ENCODE results near the gene KDM2A.
"Not testable (repeated sequence)": the region's sequence is repeated elsewhere in the genome, so short reads cannot be mapped to it uniquely, and the experiment has no call there.

Gene KDM2A

DNA sequence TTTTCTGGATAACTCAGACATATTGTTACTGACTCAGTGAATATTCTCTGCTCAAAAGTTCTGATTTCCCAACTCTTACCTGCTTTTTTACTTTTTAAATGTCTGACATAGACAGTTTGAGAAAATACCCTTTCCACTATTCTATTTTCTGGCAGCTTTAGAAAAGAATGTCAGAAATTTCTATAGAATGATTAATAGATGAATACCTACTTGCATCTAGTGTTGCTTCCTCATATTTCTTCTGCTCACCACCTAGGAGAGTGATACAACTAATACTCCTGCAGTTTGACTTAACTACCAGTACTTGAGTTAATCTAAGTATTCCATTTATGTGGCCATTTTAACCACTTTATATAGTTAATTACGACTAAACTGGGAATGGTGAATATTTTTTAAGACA lies 55.2 kb downstream of the KDM2A start:
- DNase-seq: no peak

DNA sequence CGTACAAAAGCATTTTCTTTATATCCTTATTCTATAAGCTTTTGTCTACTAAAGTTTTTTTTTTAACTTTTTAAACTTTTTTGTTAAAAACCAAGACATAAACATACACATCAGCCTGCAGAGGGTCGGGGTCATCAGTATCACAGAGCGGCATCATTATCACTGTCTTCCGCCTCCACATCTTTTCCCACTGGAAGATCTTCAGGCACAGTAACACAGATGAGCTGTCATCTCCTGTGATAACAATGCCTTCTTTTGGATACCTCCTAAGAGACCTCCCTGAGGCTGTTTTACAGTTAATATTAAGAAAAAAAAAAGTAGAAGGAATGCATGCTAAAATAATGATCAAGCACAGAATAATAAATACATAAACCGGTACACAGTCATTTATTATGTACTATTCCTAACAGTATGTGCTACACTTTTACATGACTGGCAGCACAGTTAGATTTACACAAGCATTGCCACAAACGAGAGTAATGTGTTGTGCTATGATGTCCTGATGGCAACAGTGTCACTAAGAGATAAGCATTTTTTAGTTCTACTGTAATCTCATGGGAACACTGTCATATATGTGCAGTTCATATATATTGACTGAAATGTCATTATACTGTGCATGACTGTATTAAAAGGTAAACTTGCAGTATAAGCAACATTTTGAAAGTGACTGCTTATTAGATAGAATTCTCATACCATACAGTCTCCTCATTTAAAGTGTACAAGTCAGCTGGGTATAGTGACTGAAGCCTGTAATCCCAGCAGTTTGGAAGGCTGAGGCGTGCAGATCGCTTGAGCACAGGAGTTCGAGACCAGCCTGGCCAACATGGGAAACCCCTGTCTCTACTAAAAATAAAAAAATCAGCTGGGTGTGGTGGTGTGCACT lies 58.6 kb downstream of the KDM2A start:
- no peak for DNase-seq

DNA sequence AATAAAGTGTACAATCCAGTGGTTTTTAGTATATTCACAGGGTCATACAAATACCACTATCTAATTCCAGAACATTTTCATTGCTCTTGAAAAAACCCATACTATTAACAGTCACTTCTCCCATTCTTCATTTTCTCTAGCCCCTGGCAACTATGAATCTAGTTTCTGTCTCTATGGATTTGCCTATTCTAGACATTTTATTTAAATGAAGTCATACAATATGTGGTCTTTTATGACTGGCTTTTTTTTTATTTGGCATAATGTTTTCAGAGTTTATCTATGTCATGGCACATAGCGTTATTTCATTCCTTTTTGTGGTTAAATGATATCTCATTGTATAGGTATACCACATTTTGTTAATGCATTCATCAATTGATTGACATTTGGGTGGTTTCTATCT lies 59.4 kb downstream of the KDM2A start:
- DNase-seq: no peak

DNA sequence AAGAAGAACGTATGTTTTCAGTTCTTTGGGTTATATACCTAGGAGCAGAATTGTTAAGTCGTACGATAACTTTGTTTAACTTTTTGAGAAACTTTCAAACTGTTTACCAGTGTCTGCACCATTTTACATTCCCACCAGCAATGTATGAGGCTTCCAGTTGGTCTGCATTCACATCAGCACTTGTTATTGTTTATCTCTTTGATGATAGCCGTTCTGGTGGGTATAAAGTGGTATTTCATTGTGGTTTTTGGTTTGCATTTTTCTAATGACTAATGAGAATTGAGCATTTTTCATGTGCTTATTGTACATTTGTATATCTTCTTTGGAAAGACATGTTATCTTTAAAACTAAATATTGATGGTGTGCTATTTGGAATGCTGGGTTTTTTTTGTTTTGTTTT lies 59.8 kb downstream of the KDM2A start:
- DNase-seq: no peak

DNA sequence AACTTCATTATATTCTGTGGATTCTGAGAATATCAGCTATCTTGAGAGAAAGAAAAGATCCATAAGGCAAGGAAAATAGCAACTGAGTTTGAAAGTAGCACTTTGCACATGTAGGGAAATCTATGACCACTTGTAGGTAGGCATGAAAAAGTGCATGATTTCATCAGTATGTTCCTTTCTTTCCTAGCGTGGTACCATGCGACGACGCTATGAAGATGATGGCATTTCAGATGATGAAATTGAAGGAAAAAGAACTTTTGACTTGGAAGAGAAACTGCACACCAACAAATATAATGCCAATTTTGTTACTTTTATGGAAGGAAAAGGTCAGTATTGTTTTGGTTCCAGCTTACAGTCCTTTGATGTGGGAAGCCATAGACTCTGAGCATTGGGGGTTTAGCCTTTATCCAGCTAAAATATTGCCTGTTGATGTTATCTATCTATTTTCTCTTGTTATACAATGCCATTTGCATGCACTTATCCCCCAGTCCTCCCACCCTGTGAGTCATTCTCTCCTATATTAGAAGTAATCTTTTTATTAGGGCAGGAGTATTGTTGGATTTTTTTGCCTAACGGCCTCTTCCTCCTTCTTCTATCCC lies 60.9 kb downstream of the KDM2A start:
- DNase-seq: no peak

DNA sequence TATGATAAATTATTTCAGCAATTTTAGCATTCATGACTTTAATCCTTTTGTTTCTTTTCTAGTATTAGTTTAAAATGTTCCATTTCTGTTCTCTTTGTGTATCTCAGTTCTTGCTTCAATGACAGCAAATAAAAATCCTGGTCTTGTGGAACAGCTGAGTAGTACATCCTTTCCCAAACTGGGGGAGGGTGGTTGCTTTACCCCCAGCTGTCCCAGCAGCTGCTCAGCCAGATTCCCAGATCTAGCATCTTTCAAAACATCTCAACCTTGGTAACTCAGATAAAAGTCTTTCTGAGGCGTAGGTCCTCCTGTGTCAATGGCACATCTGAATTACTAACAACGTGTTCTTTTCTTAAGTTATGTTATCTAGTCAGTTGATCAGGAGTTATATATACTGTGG lies 75.0 kb downstream of the KDM2A start:
- DNase-seq: peak in 1 of 2 experiments; percentile 2

DNA sequence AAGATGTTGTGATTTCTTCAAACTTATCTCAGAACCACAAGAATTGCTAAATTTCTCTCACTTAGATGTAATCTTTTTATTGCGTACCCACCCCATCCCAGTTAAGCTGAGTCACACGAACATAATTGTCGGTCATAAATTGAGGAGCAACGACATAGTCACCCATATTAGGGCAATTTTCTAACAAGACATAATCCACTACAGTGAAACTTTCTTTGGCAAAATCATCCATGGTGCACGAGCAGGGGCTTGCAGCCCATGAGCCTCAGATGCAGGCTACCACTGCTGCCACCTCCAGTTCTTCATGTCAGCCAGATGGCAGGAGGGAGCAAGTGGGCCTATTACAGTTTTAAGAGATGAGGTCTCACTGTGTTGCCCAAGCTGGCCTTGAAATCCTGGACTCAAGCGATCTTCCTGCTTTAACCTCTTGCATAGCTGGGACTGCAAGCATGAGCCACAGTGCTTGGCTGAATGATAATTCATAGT lies 77.0 kb downstream of the KDM2A start:
- DNase-seq: peak; percentile 9 to 30

DNA sequence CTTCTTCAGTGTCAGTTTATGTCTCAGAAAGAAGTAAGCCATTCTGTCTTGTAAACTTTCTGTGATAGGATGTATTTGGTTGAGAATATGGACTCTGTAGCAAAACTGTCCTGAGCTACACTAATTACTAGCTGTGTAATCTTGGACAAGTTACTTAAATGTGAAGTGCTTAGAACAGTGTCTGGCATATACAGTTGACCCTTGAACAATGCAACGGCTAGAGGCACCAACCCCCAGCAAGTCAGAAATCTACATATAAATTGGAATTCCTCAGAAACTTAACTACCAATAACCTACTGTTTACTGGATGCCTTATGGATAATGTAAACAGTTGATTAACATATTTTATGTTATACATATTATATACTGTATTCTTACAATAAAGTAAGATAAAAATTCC lies 78.5 kb downstream of the KDM2A start:
- DNase-seq: no peak

DNA sequence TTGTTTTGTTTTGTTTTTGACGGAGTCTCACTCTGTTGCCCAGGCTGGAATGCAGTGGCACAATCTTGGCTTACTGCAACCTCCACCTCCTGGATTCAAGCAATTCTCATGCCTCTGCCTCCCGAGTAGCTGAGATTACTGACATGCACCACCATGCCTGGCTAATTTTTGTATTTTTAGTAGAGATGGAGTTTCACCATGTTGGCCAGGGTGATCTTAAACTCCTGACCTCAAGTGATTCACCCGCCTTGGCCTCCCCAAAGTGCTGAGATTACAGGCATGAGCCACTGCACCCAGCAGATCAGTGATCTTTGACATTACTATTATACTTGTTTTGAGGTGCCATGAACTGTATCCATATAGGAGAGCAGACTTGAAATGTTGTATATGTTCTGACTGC lies 79.7 kb downstream of the KDM2A start:
- not testable (repeated sequence) for DNase-seq

DNA sequence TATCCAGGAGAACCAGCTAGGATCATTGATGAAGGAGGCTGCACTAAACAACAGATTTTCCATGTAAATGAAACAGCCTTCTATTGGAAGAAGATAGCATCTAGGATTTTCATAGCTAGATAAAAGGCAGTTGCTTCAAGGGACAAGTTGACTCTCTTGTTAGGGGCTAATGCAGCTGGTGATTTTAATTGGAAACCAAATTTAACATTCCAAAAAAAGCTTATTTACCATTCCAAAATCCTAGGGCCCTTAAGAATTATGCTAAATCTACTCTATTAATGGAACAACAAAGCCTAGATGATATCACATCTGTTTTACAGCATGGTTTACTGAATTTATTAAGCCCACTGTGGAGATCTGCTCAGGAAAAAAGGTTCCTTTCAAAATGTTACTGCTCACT lies 80.7 kb downstream of the KDM2A start:
- DNase-seq: no peak

DNA sequence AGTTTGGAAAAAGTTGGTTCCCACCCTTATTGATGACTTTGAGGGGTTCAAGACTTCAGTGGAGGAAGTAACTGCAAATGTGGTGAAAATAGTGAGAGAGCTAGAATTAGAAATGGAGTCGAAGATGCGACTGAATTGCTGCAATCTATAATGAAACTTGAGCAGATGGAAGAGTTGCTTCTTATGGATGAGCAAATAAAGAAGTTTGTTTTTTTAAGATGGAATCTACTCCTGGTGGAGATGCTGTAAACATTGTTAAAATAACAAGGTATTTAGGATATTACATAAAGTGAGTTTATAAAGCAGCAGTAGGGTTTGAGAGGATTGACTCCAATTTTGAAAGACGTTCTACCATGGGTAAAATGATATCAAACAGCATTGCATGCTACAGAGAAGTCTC lies 83.0 kb downstream of the KDM2A start:
- no peak for DNase-seq

DNA sequence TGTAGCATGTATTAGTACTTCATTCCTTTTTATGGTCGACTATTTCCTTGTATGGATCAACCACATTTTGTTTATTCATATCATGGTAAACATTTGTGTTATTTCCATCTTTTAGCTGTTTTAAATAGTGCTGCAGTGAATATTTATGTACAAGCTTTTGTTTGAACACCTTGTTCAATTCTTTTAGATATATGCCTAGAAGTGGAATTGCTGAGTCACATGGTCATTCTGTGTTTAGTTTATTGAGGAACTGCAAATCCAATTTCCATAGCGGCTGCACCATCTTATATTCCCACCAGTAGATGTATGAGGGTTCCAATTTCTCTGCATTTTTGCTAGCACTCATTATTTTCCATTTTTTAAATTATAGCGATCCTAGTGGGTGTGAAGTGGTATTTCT lies 85.8 kb downstream of the KDM2A start:
- DNase-seq: no peak

DNA sequence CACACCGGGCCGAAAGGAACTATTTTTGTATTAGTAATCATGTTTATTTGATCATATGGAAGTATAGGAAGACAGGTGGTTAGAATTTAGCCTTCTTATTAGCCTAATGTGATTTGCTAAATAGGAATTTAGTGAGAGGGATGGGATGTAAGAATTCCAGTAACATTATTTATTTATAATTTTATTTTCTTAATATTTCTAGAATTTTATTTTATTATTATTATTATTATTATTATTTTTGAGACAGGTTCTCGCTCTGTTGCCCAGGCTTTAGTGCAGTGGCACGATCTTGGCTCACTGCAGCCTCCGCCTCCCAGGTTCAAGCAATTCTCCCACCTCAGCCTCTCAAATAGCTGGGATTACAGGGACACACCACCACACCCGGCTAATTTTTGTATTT lies 90.2 kb downstream of the KDM2A start:
- not testable (repeated sequence) for DNase-seq

DNA sequence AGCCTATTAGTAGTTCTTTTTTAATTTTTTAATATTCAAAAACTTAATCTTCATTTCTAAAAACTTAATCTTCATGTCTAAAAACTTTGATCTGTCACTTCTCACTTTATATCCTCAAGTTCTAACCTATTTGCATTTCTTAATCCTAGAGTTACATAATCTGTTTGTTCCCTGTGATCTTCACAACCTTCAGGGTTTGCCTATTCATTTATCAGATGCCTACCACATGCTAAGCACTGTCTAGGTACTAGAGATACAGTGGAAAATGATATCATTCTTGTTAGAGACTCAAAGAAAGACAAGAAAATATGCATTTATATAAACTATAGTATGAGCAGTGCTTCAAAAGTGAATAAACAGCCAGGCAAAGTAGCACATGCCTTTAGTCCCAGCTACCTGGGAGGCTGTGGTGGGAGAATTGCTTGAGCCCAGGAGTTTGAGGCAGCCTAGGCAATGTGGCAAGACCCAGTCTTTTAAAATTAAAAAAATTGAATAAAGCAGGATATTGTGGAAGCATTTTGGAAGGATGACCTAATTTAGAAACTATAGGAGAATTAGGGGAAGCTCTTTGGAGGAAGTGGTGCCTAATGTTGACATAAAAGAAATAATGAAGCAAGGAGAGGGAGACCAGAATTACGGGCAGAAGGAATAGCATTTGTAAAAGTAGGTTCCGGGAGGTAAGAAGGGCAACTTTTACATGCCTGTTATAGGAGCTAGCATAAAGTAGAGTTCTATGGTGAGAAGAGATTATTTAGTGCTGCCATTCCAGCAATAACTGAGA lies 92.8 kb downstream of the KDM2A start:
- DNase-seq: no peak

DNA sequence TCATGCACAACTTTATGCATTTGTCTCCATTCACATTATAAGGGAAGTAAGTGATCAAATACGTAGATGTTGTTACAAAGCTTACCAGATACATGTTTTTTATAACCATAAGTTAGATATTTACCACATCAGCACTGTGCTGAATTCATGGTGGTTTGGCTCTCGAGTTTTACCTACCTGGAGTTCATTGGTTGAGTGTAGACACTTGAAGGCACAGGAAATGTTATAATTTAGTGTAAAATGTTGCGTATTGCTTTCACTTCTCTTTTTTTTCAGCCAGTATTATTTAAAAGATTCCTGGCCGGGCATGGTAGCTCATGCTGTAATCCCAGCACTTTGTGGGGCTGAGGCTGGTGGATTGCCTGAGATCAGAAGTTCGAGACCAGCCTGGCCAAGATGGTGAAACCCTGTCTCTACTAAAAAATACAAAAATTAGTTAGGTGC lies 94.1 kb downstream of the KDM2A start:
- no peak for DNase-seq

DNA sequence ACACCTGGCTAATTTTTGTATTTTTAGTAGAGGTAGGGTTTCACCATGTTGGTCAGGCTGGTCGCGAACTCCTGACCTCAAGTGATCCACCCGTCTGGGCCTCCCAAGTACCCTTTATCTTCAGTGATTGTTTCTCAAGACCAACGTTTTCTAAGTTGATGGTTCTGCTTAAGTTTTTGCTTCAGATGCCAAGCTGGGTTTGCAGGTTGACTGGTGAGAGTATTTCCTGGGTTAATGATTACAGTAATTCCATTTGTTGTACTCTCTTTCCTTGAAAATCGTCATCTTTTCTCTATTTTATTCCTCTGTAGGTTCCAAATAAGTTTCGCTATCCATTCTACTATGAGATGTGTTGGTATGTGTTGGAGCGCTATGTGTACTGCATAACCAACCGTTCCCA lies 108.7 kb downstream of the KDM2A start:
- DNase-seq: no peak

DNA sequence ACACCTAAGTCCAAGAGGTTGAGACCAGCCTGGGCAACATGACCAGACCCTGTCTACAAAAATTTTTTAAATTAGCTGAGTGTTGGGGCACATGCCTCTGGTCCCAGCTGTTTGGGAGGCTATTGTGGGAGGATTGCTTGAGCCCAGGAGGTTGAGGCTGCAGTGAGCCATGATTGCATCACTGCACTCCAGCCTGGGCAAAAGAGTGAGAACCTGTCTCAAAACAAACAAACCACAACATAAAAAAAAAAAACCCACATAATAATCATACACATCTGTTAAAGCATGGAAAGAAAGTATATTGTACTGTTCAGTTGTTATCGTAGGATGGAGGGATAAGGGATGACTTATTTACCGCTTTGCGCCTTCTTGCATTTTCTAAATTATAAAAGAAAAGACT lies 111.3 kb downstream of the KDM2A start:
- DNase-seq: no peak

DNA sequence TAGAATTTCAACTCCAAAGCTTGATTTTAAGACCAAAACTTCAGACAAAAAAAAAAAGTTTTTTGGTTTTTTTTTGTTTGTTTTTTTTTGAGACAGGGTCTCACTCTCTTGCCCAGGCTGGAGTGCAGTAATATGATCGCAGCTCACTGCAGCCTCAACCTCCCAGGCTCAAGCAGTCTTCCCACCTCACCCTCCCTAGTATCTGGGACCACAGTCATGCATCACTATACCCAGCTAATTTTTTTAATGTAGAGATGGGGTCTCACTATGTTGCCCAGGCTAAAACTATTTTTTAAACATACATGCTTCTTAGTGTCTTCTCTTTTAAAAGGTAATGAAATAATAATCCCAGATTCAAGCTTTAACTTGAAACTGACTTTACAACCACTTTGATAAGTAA lies 111.8 kb downstream of the KDM2A start:
- no peak for DNase-seq

DNA sequence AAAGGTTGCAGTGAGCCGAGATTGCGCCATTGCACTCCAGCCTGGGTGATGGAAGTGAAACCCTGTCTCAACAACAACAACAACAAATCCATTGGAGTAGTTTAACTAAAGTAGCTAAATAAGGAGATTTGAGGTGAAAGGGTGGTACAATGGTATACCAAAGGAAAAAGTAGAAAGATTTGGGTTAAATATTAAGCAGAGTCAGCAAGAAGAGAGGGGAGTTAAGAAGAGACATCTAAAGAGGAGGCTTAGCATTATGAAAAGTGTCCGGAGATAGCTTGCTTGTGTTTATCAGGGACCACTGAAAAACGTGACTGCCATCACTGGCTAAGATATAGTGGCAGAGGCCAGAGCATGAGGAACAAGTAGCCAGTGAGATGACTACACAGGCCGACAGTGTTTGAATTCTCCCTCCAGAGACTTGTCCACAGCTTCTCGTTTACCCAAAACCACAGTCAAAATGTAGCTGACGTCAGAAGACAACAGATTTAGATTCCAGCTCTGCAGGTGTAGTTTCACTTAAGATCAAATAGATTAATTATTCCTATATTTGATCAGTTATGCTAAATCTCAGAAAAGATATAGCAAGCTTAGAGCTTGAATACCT lies 114.6 kb downstream of the KDM2A start:
- DNase-seq: no peak

DNA sequence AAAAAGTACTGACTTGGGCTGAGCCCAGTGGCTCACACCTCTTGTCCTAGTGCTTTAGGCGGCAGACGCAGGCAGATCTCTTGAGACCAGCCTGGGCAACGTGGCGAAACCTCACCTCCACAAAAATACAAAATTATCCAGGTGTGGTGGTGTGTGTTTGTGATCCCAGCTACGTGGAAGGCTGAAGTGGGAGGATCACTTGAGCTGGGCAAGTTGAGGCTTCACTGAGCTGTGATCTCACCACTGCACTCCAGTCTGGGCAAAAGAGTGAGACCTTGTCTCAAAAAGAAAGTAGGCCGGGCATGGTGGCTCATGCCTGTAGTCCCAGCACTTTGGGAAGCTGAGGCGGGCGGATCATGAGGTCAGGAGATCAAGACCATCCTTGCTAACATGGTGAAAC lies 115.5 kb downstream of the KDM2A start:
- not testable (repeated sequence) for DNase-seq

DNA sequence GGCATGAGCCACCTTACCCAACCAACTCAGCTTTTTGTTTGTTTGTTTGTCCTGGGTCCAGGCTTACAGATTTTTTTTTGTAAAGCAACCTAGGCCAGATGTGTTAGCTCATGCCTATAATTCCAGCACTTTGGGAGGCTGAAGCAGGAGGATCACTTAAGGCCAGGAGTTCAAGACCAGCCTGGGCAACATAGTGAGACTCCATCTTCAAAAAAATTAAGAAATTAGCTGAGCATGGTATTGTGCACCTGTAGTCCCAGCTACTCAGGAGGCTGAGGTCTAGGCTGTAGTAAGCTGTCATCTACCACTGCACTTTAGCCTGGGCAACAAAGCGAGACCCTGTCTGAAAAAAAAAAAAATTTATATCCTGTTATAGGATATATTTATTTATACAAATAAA lies 118.5 kb downstream of the KDM2A start:
- DNase-seq: no peak

DNA sequence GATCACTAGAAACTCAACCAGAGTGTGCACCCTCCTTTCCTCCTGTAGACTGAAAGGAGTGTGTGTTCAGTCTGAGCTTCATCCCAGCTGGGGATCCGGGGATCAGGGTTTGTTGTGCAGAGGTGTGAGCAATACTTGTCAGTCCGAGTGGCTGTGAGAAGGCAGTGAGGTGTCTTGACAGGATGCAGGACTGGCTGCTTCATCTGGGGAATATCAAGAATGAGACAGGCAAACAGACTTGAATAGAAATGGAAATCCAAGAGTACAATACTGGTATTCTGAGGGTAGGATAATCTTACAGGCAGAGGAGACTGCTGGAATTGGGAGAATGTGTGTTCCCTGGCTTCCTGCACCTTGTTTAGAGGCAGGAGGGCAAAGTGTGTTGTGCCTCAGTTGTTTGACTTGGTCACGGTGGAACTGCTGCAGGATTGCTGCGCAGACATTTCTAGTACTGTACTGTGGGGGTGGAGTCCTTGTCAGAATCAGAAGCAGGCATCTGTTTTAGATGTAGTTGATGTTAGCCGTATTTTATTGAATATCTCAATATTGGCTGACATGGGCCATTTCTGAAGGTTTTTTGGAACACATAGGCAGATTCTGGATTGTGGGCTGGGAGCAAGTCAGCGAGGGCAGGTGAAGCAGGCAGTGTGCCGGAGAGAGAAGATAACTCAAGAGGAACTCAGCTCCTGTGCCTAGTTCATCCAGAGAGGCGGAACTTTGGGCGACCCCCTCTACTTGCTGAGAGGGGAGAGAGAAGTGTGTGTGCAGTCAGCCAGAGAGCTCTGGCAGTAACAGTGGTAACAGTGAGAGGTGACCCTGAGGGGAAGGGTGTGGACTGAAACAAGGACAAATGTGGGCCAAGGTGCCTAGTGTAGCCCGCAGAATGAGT lies 120.1 kb downstream of the KDM2A start:
- no peak for DNase-seq

Measured in NCI-H524 (cell line).